ENCODE data around the gene CHRNA9.

GRCh38 chr4:40292313-40292759 lies 42.8 kb upstream of the CHRNA9 start:
- TF ChIP-seq, protein P1, sequence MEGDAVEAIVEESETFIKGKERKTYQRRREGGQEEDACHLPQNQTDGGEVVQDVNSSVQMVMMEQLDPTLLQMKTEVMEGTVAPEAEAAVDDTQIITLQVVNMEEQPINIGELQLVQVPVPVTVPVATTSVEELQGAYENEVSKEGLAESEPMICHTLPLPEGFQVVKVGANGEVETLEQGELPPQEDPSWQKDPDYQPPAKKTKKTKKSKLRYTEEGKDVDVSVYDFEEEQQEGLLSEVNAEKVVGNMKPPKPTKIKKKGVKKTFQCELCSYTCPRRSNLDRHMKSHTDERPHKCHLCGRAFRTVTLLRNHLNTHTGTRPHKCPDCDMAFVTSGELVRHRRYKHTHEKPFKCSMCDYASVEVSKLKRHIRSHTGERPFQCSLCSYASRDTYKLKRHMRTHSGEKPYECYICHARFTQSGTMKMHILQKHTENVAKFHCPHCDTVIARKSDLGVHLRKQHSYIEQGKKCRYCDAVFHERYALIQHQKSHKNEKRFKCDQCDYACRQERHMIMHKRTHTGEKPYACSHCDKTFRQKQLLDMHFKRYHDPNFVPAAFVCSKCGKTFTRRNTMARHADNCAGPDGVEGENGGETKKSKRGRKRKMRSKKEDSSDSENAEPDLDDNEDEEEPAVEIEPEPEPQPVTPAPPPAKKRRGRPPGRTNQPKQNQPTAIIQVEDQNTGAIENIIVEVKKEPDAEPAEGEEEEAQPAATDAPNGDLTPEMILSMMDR (IDR thresholded peaks at IDR 0.05; ENCODE audit: poor library complexity): no peak
- no peak for TF ChIP-seq EZH2phosphoT487 (IDR thresholded peaks at IDR 0.05; ENCODE audit: low read depth, severe bottlenecking, unreplicated experiment)
